Kidney (tissue), 14 donors: ENCODE measurements around the gene DRD4. TPM values are rescaled to one million over a fixed set of nuclear protein-coding genes. Genes with fewer than 3 reads are reported as not detected.

Experiments
- DNase-seq, 5 donors: peaks; one replicate each; pipeline ENCODE4 v3.0.0-alpha.2; 2013 to 2020
- FAIRE-seq: peaks from 2 replicates; lab custom pipeline; 2012; peaks lifted over from hg19 to GRCh38; lab: Jason Lieb, UNC
- H3K27ac ChIP-seq, 2 donors: one replicate each; pipeline ENCODE4 v1.7.0; 2013; ENCODE audit warnings: low read depth in 2 of 2, low read length in 2 of 2, inconsistent platforms in 1 of 2
- H3K27me3 ChIP-seq: one replicate; pipeline ENCODE4 v1.7.1; 2013; ENCODE audit warnings: low read length, inconsistent platforms; ENCODE audit not compliant: control insufficient read depth, insufficient read depth
- H3K36me3 ChIP-seq, 3 donors: one replicate each; pipeline versions ENCODE4 v1.7.0 to v1.7.1; 2013; ENCODE audit warnings: low read length in 3 of 3, control low read depth in 1 of 3, inconsistent platforms in 1 of 3; ENCODE audit not compliant: insufficient read depth in 3 of 3, control insufficient read depth in 2 of 3
- H3K4me1 ChIP-seq, 3 donors: one replicate each; pipeline versions ENCODE4 v1.7.0 to v1.7.1; 2013; ENCODE audit warnings: low read length in 3 of 3, inconsistent platforms in 1 of 3, low read depth in 1 of 3; ENCODE audit not compliant: control insufficient read depth in 2 of 3, insufficient read depth in 2 of 3
- H3K4me3 ChIP-seq, 3 donors: one replicate each; pipeline versions ENCODE4 v1.7.0 to v1.8.1; 2013; ENCODE audit warnings: low read length in 3 of 3, control low read depth in 1 of 3, inconsistent platforms in 1 of 3
- H3K9ac ChIP-seq, 3 donors: one replicate each; pipeline versions ENCODE4 v1.7.0 to v1.7.1; 2013; ENCODE audit warnings: low read length in 3 of 3, control low read depth in 1 of 3, inconsistent platforms in 1 of 3
- H3K9me3 ChIP-seq, 3 donors: one replicate each; pipeline versions ENCODE4 v1.7.0 to v1.7.1; 2013; ENCODE audit warnings: low read length in 3 of 3, control low read depth in 1 of 3, inconsistent platforms in 1 of 3; ENCODE audit not compliant: control insufficient read depth in 2 of 3, insufficient read depth in 1 of 3
- intact Hi-C: fragments of 100-400 bp; cut with DNase I; formaldehyde crosslinking; loops from one replicate; pipeline ENCODE4 v1.11.1; 2022
- polyA plus RNA-seq: library from polyadenylated mRNA; stranded (reverse); fragments of 350-450 nt; fragmentation: Illumina TruSeq; extraction: RNeasy Lipid Tissue Mini Kit (QIAGEN cat#74804); gene quantifications from one replicate; pipeline ENCODE4 v1.2.3, GENCODE V29; 2014; ENCODE audit warnings: low read depth, low replicate concordance; ENCODE audit not compliant: insufficient read depth
- total RNA-seq: library from RNA; stranded (reverse); fragmentation: NEBNext Ultra II Directional; extraction: Animal tissue kit (Norgen Biotek cat#: 25700); gene quantifications from one replicate; pipeline ENCODE4 v1.2.1, GENCODE V29; 2021
- TF ChIP-seq, protein P1 (sequence below): IDR thresholded peaks from 3 replicates; pipeline ENCODE4 v1.5.1; 2012; ENCODE audit warnings: mild to moderate bottlenecking, moderate library complexity, borderline replicate concordance; ENCODE audit not compliant: insufficient read depth; ENCODE audit errors: extremely low read depth
- donor health status: control.
- donor health status: control.
- donor health status: control.
- donor health status: control.
- donor health status: control.
- donor health status: DM: yes; HTN: yes; CAD: no.
- donor health status: Normal renal cell carcinoma (clear cell type).

Gene DRD4
- total and polyA plus RNA-seq, 2 donors from 2014 or later: 0.47 to 1.1 TPM

DNA sequence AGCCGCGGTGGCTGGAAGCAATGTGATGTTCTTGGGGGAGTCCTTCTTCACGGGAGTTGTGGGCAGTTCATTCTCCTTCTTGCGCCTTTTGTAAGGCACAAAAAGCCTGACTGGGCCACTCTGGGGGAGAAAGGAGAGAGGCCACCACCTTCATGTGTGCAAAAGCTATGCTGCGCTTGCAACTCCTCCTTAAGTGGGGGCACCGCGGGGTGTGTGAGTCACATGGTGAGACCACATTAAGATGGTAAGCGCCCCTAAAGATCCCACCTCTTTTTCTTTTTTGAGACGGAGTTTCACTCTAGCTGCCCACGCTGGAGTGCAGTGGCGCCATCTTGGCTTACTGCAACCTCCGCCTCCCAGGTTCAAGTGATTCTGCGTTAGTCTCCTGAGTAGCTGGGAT, 43.9 kb downstream of the DRD4 start:
- Histone ChIP-seq H3K4me3 (no peak overlapping the region), H3K9me3 (no peaks in the 10 kb centered on the region), H3K36me3 (peaks cover 0 to 24% (median 16%) of the 10 kb centered on the region in 3 donors), H3K27me3 (no peaks in the 10 kb centered on the region), H3K4me1 (peaks cover 0 to 2% (median 0%) of the 10 kb centered on the region in 3 donors), H3K27ac (no peak overlapping the region), H3K9ac (no peak overlapping the region)
- TF ChIP-seq, protein P1, sequence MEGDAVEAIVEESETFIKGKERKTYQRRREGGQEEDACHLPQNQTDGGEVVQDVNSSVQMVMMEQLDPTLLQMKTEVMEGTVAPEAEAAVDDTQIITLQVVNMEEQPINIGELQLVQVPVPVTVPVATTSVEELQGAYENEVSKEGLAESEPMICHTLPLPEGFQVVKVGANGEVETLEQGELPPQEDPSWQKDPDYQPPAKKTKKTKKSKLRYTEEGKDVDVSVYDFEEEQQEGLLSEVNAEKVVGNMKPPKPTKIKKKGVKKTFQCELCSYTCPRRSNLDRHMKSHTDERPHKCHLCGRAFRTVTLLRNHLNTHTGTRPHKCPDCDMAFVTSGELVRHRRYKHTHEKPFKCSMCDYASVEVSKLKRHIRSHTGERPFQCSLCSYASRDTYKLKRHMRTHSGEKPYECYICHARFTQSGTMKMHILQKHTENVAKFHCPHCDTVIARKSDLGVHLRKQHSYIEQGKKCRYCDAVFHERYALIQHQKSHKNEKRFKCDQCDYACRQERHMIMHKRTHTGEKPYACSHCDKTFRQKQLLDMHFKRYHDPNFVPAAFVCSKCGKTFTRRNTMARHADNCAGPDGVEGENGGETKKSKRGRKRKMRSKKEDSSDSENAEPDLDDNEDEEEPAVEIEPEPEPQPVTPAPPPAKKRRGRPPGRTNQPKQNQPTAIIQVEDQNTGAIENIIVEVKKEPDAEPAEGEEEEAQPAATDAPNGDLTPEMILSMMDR: no peak
- intact Hi-C loops: no loop called here
- FAIRE-seq: no peak
- no peak for DNase-seq

DNA sequence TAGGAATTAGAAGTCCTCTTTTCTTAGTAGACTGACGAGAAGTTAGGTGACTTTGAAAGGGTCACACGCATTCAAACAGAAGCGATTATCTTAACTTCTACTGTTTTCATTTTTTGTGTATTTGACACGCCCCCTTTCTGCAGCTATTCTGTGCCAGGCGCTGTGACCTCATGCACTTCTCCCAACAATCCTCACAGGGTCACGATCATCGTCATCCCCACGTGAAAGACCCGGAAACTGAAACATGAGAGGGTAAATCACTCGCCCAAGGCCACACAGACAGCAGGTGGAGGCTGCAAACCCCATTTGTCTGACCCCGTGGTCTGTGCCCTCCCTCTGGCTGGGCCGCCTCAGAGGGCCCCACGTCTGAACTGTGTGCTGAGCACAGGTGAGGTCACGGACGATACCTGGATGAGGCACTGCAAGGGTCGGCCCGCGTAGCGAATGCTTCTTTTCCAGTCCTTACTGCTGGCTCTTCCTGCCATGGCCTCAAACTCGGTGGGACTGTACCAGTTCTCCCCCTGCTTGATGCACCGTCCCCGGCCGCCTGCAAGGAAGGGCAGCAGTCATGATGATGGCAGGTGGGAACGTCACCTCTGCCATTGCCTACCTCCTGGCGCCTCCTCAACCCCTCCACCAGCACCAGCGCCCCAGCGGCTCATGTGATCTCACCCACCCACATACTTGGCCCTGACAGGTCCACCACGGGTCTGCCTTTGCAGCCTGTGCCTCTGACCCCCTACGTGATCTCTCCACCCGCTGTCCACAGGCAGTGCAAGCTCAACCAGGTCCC, 49.6 kb downstream of the DRD4 start:
- intact Hi-C loops: no loop called here
- no peak overlapping the region for H3K27ac ChIP-seq
- peaks cover 0 to 33% (median 26%) of the 10 kb centered on the region in 3 donors for H3K36me3 ChIP-seq
- no peaks in the 10 kb centered on the region for H3K27me3 ChIP-seq
- H3K4me3 ChIP-seq: no peak overlapping the region
- TF ChIP-seq, protein P1: no peak
- H3K9ac ChIP-seq: no peak overlapping the region
- H3K4me1 ChIP-seq: no peaks in the 10 kb centered on the region
- H3K9me3 ChIP-seq: no peaks in the 10 kb centered on the region
- FAIRE-seq: no peak
- DNase-seq: no peak

DNA sequence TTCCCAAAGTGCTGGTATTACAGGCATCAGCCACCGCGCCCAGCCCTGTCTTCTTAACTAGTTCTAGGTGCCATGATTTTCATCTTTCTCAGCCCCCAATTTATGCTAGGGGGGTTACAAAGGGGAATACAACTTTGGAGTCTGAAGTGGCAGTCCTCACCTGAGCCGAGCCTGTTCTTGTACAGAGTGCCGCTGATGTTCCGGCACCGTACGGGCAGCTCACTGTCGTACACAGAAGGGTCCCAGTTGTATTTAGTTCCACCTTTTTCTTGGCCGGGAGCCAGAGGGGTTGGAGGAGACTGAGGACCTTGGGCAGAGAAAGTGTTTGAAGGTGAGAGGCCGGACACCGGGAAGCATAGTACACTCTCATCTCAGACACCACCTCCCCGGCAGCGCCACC, 50.7 kb downstream of the DRD4 start:
- peaks cover 0 to 25% (median 23%) of the 10 kb centered on the region in 3 donors for H3K36me3 ChIP-seq
- no peaks in the 10 kb centered on the region for H3K4me1 ChIP-seq

More for the DNA sequence above, 50.7 kb downstream of the DRD4 start:
- H3K4me3 ChIP-seq: no peak overlapping the region
- intact Hi-C loops: no loop called here
- no peak overlapping the region for H3K27ac ChIP-seq
- DNase-seq (no peak), FAIRE-seq (no peak)
- TF ChIP-seq, protein P1: no peak
- H3K9me3 ChIP-seq: no peaks in the 10 kb centered on the region
- H3K9ac ChIP-seq: no peak overlapping the region
- no peaks in the 10 kb centered on the region for H3K27me3 ChIP-seq
